HCT116 (cell line): Measurements from ENCODE around the gene SPRR4. TPM values are rescaled to one million over a fixed set of nuclear protein-coding genes. Genes with fewer than 3 reads are reported as not detected.

Source experiments
- ATAC-seq: fragments of 200-7000 bp; cut with Tn5 transposase; 2 replicates; pipeline ENCODE4 v1.9.1; 2020; ENCODE audit warnings: mild to moderate bottlenecking, moderate library complexity
- Bru-seq: library from RNA; stranded (reverse); fragments of 400-500 nt; gene quantifications from one replicate; lab custom pipeline; 2021; lab: Mats Ljungman, UMichigan
- BruChase-seq, 2 experiments: library from RNA; stranded (reverse); fragments of 400-500 nt; gene quantifications; one replicate each; lab custom pipeline; 2021; lab: Mats Ljungman, UMichigan
- BruUV-seq: library from RNA; stranded (reverse); fragments of 400-500 nt; replicated peaks from 2 replicates; lab custom pipeline; 2021; lab: Mats Ljungman, UMichigan
- CTCF ChIA-PET: fragments of 300-600 bp; sonication (Branson Sonifier 250); formaldehyde crosslinking; loops from one replicate; lab custom pipeline; 2021; ENCODE audit warnings: antibody characterized with exemption; lab: Charles Lee
- POLR2A ChIA-PET: fragments of 300-600, 350-600 bp; sonication (Branson Sonifier 250); formaldehyde crosslinking; loops from one replicate; lab custom pipeline; 2021; ENCODE audit warnings: antibody characterized with exemption; lab: Charles Lee
- RAD21 ChIA-PET, 2 experiments: fragments of 300-600 bp; sonication (Branson Sonifier 250); formaldehyde crosslinking; loops; one replicate each; lab custom pipeline; 2023; ENCODE audit warnings: low total read pairs in 2 of 2; ENCODE audit not compliant: uncharacterized antibody in 2 of 2, unreplicated experiment in 2 of 2, low non-redundant PET in 1 of 2; lab: Charles Lee
- DNase-seq: peaks from one replicate; pipeline ENCODE4 v3.0.0-alpha.2; 2010; ENCODE audit warnings: low read depth, low spot score
- H2AFZ ChIP-seq: fragments of 200-600 bp; shearing (Covaris generic), sonication (generic); 2 replicates; pipeline ENCODE4 v1.6.1; 2017; ENCODE audit warnings: low read depth, mixed run types, mixed read lengths, antibody characterized with exemption, low read length; ENCODE audit not compliant: poor library complexity, severe bottlenecking
- H3K27ac ChIP-seq: 2 replicates; pipeline ENCODE4 v1.5.1; 2012; ENCODE audit warnings: low read depth, low read length
- H3K27me3 ChIP-seq: fragments of 200-600 bp; sonication (generic); 2 replicates; pipeline ENCODE4 v1.6.1; 2016; ENCODE audit warnings: mixed run types, low read length, mixed read lengths; ENCODE audit not compliant: insufficient read depth
- H3K36me3 ChIP-seq, 2 experiments: fragments of 200-500 bp in 1 of 2; fragments of 200-600 bp in 1 of 2; sonication (Bioruptor generic) in 1 of 2; sonication (generic) in 1 of 2; 2 replicates each; pipeline versions ENCODE4 v1.5.1 to v1.6.1; 2014 to 2016; ENCODE audit warnings: low read length in 2 of 2, inconsistent platforms in 1 of 2, mixed read lengths in 1 of 2, mixed run types in 1 of 2; ENCODE audit not compliant: insufficient read depth in 2 of 2, control insufficient read depth in 1 of 2
- H3K4me1 ChIP-seq, 2 experiments: fragments of 200-600 bp in 1 of 2; sonication (generic) in 1 of 2; 2 replicates each; pipeline versions ENCODE4 v1.5.1 to v1.6.1; 2012 to 2017; ENCODE audit warnings: low read length in 2 of 2, inconsistent platforms in 1 of 2, mild to moderate bottlenecking in 1 of 2, mixed read lengths in 1 of 2, mixed run types in 1 of 2, moderate library complexity in 1 of 2; ENCODE audit not compliant: insufficient read depth in 2 of 2, control insufficient read depth in 1 of 2
- H3K4me2 ChIP-seq: fragments of 200-600 bp; sonication (generic); 2 replicates; pipeline ENCODE4 v1.6.1; 2017; ENCODE audit warnings: mixed run types, low read length, mixed read lengths
- H3K4me3 ChIP-seq, 2 experiments: fragments of 200-600 bp in 1 of 2; sonication (generic) in 1 of 2; replicated peaks in 1 of 2; 2 replicates each; pipeline ENCODE4 v1.5.1; 2011 to 2016; ENCODE audit warnings: low read length in 2 of 2, control low read depth in 1 of 2, low read depth in 1 of 2, mild to moderate bottlenecking in 1 of 2, mixed read lengths in 1 of 2, mixed run types in 1 of 2
- H3K79me2 ChIP-seq: fragments of 200-600 bp; sonication (generic); 2 replicates; pipeline ENCODE4 v1.6.1; 2017; ENCODE audit warnings: mild to moderate bottlenecking, mixed run types, low read length, moderate library complexity, mixed read lengths; ENCODE audit not compliant: insufficient read depth
- H3K9ac ChIP-seq: fragments of 200-600 bp; sonication (generic); 2 replicates; pipeline ENCODE4 v1.6.1; 2016; ENCODE audit warnings: low read length, mixed read lengths
- H3K9me2 ChIP-seq: fragments of 200-600 bp; sonication (generic), shearing (Covaris generic); 2 replicates; pipeline ENCODE4 v1.6.1; 2017; ENCODE audit warnings: mixed run types, mild to moderate bottlenecking, moderate library complexity; ENCODE audit not compliant: insufficient read depth
- H3K9me3 ChIP-seq, 2 experiments: fragments of 200-500 bp in 1 of 2; fragments of 200-600 bp in 1 of 2; sonication (Bioruptor generic) in 1 of 2; sonication (generic) in 1 of 2; 2 replicates each; pipeline ENCODE4 v1.6.1; 2014 to 2017; ENCODE audit warnings: low read length in 2 of 2, mixed read lengths in 2 of 2, inconsistent platforms in 1 of 2, low read depth in 1 of 2, mild to moderate bottlenecking in 1 of 2, mixed run types in 1 of 2, moderate library complexity in 1 of 2; ENCODE audit not compliant: control insufficient read depth in 1 of 2, insufficient read depth in 1 of 2
- H4K20me1 ChIP-seq: fragments of 200-600 bp; sonication (generic), shearing (Covaris generic); 2 replicates; pipeline ENCODE4 v1.6.1; 2017; ENCODE audit warnings: mixed run types, mild to moderate bottlenecking, moderate library complexity; ENCODE audit not compliant: insufficient read depth
- CBX3 ChIP-seq: IDR thresholded peaks from 2 replicates; pipeline ENCODE4 v1.6.1; 2012; ENCODE audit warnings: low read depth
- EGR1 ChIP-seq: IDR thresholded peaks from 2 replicates; pipeline ENCODE4 v1.6.1; 2012; ENCODE audit warnings: low read depth
- ELF1 ChIP-seq: IDR thresholded peaks from 2 replicates; pipeline ENCODE4 v1.6.1; 2012; ENCODE audit warnings: low read depth, borderline replicate concordance
- JUND ChIP-seq: IDR thresholded peaks from 2 replicates; pipeline ENCODE4 v1.6.1; 2012
- POLR2AphosphoS5 ChIP-seq: IDR thresholded peaks from 2 replicates; pipeline ENCODE4 v1.6.1; 2011; ENCODE audit warnings: mild to moderate bottlenecking, low read depth, low read length, moderate library complexity
- RAD21 ChIP-seq: IDR thresholded peaks from 2 replicates; pipeline ENCODE4 v1.6.1; 2012; ENCODE audit warnings: low read depth, mild to moderate bottlenecking
- SP1 ChIP-seq: IDR thresholded peaks from 2 replicates; pipeline ENCODE4 v1.6.1; 2012; ENCODE audit warnings: low read depth
- ZNF274 ChIP-seq: fragments of 200-500 bp; sonication (Bioruptor generic); IDR thresholded peaks from 2 replicates; pipeline ENCODE4 v1.6.1; 2014; ENCODE audit warnings: mild to moderate bottlenecking, low read depth, low read length, inconsistent platforms
- intact Hi-C: fragments of 100-400 bp; cut with micrococcal nuclease; formaldehyde crosslinking; loops from 2 replicates; pipeline ENCODE4 v1.10.0; 2022
- long read RNA-seq: library from polyadenylated mRNA; unstranded; transcript quantifications from one replicate; pipeline ENCODE4 v2.0.0, GENCODE V29; 2021; ENCODE audit not compliant: unreplicated experiment
- polyA plus RNA-seq: library from polyadenylated mRNA; unstranded; fragments of >200 nt; gene quantifications from 2 replicates; pipeline ENCODE4 v1.2.1, GENCODE V29; 2012; ENCODE audit warnings: missing spikeins
- total RNA-seq: library from RNA; stranded (reverse); gene quantifications from one replicate; pipeline ENCODE4 v1.2.1, GENCODE V29; 2021; ENCODE audit not compliant: unreplicated experiment
- TF ChIP-seq, protein P1 (sequence below): IDR thresholded peaks from 2 replicates; pipeline ENCODE4 v1.6.1; 2012
- TF ChIP-seq, protein P2 (sequence below): IDR thresholded peaks from 2 replicates; pipeline ENCODE4 v1.6.1; 2011; ENCODE audit warnings: mild to moderate bottlenecking, low read length, moderate library complexity; ENCODE audit not compliant: insufficient replicate concordance; ENCODE audit errors: extremely low read depth
- TF ChIP-seq, protein P3 (sequence below): IDR thresholded peaks from 2 replicates; pipeline ENCODE4 v1.6.1; 2012; ENCODE audit warnings: low read depth

Gene SPRR4, protein sequence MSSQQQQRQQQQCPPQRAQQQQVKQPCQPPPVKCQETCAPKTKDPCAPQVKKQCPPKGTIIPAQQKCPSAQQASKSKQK
- not detected for total RNA-seq
- not detected in 2 replicates for polyA plus RNA-seq
- not detected for Bru-seq, nascent RNA
- BruChase-seq, experiment 1, labeled RNA remaining after a 6-hour chase: not detected
- BruChase-seq, experiment 2, labeled RNA remaining after a 2-hour chase: not detected
- long read RNA-seq: 0 reads

DNA sequence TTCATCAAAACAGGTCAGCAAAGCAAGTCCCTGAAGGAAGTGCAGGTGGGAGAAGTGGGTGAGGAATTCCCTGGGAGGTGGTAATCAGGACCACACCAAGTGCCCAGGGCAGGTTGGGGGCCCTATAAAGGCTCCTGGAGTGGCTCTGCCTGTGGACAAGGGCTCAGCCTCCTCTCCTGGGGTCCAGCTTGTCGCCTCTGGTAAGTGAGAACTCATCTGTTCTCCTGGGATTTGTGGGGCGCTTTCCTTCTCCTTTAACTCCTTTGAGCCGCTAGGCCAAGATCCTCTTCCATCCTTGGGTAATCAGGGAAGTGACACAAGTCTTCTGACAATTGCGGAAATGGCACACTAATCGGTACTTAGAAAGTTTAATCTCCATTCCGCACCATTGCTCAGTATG, at the start of gene SPRR4:
SPRR4 (plus strand) TSS at position 154 of the 400 bp plus-strand sequence. CDS start 1,243 bp downstream, outside the sequence.
- no peak within 1 kb of the TSS for H3K4me2 ChIP-seq
- no peak for TF ChIP-seq CBX3
- TF ChIP-seq, protein P1, sequence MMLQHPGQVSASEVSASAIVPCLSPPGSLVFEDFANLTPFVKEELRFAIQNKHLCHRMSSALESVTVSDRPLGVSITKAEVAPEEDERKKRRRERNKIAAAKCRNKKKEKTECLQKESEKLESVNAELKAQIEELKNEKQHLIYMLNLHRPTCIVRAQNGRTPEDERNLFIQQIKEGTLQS: no peak
- no peak for TF ChIP-seq SP1
- TF ChIP-seq ELF1: no peak
- TF ChIP-seq, protein P2, sequence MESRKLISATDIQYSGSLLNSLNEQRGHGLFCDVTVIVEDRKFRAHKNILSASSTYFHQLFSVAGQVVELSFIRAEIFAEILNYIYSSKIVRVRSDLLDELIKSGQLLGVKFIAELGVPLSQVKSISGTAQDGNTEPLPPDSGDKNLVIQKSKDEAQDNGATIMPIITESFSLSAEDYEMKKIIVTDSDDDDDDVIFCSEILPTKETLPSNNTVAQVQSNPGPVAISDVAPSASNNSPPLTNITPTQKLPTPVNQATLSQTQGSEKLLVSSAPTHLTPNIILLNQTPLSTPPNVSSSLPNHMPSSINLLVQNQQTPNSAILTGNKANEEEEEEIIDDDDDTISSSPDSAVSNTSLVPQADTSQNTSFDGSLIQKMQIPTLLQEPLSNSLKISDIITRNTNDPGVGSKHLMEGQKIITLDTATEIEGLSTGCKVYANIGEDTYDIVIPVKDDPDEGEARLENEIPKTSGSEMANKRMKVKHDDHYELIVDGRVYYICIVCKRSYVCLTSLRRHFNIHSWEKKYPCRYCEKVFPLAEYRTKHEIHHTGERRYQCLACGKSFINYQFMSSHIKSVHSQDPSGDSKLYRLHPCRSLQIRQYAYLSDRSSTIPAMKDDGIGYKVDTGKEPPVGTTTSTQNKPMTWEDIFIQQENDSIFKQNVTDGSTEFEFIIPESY: no peak
- no peak within 1 kb of the TSS for H3K27ac ChIP-seq
- no peaks in the 10 kb centered on the region for H3K36me3 ChIP-seq
- no TSS peak for BruUV-seq
- no peaks in the 10 kb centered on the region for H4K20me1 ChIP-seq
- no peak within 1 kb of the TSS for H2AFZ ChIP-seq
- intact Hi-C loops: no loop called here
- RAD21 ChIA-PET: no interaction called here
- POLR2A ChIA-PET: no interaction called here
- H3K79me2 ChIP-seq: no peaks in the 10 kb centered on the region
- CTCF ChIA-PET: no interaction called here
- peaks cover 33% of the 10 kb centered on the region for H3K27me3 ChIP-seq
- no peaks in the 10 kb centered on the region for H3K9me3 ChIP-seq
- no peak for ATAC-seq
- H3K4me3 ChIP-seq: no peak within 1 kb of the TSS
- no peaks in the 10 kb centered on the region for H3K9me2 ChIP-seq
- H3K4me1 ChIP-seq: no peaks in the 10 kb centered on the region
- DNase-seq: no peak
- H3K9ac ChIP-seq: no peak within 1 kb of the TSS

DNA sequence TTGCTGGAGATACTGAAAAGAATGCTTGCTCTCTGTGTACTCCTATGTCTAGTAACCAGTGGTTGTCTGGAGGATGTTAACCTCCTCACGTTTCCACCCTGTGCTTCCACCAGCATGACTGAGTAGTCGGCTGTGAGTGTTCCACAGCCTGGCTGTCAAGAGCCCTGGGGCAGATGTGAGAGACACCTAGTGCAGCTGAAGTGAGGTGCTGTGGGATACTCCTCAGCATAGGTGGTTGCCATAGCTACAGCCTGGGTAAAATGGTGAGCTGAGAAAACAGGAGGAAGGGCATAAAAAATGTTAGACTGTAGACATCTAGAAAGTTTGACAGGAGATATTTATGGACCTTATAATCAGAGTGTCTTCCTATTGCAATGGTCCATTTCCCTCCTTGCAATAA, 46.3 kb upstream of the SPRR4 start:
- no peak for DNase-seq
- no TSS peak for BruUV-seq
- no peaks in the 10 kb centered on the region for H3K36me3 ChIP-seq
- no peak overlapping the region for H3K4me3 ChIP-seq
- H3K9me2 ChIP-seq: no peaks in the 10 kb centered on the region
- H3K79me2 ChIP-seq: no peaks in the 10 kb centered on the region
- no peaks in the 10 kb centered on the region for H3K4me1 ChIP-seq
- no peak overlapping the region for H2AFZ ChIP-seq
- H3K9me3 ChIP-seq: no peaks in the 10 kb centered on the region
- TF ChIP-seq, protein P3, sequence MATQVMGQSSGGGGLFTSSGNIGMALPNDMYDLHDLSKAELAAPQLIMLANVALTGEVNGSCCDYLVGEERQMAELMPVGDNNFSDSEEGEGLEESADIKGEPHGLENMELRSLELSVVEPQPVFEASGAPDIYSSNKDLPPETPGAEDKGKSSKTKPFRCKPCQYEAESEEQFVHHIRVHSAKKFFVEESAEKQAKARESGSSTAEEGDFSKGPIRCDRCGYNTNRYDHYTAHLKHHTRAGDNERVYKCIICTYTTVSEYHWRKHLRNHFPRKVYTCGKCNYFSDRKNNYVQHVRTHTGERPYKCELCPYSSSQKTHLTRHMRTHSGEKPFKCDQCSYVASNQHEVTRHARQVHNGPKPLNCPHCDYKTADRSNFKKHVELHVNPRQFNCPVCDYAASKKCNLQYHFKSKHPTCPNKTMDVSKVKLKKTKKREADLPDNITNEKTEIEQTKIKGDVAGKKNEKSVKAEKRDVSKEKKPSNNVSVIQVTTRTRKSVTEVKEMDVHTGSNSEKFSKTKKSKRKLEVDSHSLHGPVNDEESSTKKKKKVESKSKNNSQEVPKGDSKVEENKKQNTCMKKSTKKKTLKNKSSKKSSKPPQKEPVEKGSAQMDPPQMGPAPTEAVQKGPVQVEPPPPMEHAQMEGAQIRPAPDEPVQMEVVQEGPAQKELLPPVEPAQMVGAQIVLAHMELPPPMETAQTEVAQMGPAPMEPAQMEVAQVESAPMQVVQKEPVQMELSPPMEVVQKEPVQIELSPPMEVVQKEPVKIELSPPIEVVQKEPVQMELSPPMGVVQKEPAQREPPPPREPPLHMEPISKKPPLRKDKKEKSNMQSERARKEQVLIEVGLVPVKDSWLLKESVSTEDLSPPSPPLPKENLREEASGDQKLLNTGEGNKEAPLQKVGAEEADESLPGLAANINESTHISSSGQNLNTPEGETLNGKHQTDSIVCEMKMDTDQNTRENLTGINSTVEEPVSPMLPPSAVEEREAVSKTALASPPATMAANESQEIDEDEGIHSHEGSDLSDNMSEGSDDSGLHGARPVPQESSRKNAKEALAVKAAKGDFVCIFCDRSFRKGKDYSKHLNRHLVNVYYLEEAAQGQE: no peak
- TF ChIP-seq, protein P1: no peak
- TF ChIP-seq POLR2AphosphoS5: no peak
- no peak for TF ChIP-seq JUND
- no peak for TF ChIP-seq ZNF274
- TF ChIP-seq EGR1: no peak
- TF ChIP-seq RAD21: no peak
- TF ChIP-seq, all 23 proteins: peak for 0
- ATAC-seq: no peak
- POLR2A ChIA-PET: no interaction called here
- Histone ChIP-seq H3K27me3 (peaks cover 16% of the 10 kb centered on the region), H3K9ac (no peak overlapping the region), H3K4me2 (no peak overlapping the region), H4K20me1 (no peaks in the 10 kb centered on the region), H3K27ac (no peak overlapping the region)
- RAD21 ChIA-PET: no interaction called here
- CTCF ChIA-PET: interaction anchor here (1.3 kb wide), 1 partner anchor 269 kb away, joined by 3 read pairs; no protein-coding TSS in a partner anchor
- intact Hi-C loops: no loop called here
